ENCODE data around the gene GNG13. TPM values are rescaled to one million over a fixed set of nuclear protein-coding genes. Genes with fewer than 3 reads are reported as not detected.

GNG13 gene
- total RNA-seq, 1 experiment from 2014 or later, result not detected

- peak overlapping the region; percentile 34; the same call in 1 of the 2 replicates for H3K14ac ChIP-seq (ENCODE audit: insufficient read depth, low read length)
- H4K8ac ChIP-seq (replicated peaks; ENCODE audit: insufficient read length, low read depth, low read length), result no peak overlapping the region
- H2BK12ac ChIP-seq (ENCODE audit: insufficient read length, low read depth, low read length), result no peak overlapping the region
- H3K9me3 ChIP-seq (ENCODE audit: control insufficient read depth, low read depth, low read length), result no peaks in the 10 kb centered on the region
- H2AFZ ChIP-seq (ENCODE audit: low read length), result no peak overlapping the region
- no peak overlapping the region for H3K27ac ChIP-seq (ENCODE audit: insufficient read length, low read depth, low read length)
- H3K18ac ChIP-seq (ENCODE audit: insufficient read length, low read depth, low read length), result peak overlapping the region; percentile 46
- no peak overlapping the region for H3K4ac ChIP-seq (ENCODE audit: low read depth, low read length)
- H3K4me3 Mint-ChIP-seq, result no peak overlapping the region
- H3K79me2 ChIP-seq (ENCODE audit: insufficient read depth, low read length), result no peaks in the 10 kb centered on the region
- no peak overlapping the region for H2AK5ac ChIP-seq (ENCODE audit: insufficient read length, low read length)
- no peak overlapping the region for H3K4me2 ChIP-seq (ENCODE audit: insufficient read depth, insufficient read length, low read length)
- no CpG with 5 or more reads among the region's 36 CpGs for WGBS (ENCODE audit: extremely low coverage, insufficient read length, low lambda C conversion rate)
- H3K36me3 Mint-ChIP-seq (ENCODE audit: insufficient read depth in 1 of 3, low read depth in 3 of 3), result no peaks in the 10 kb centered on the region
- no peaks in the 10 kb centered on the region for H3K27me3 ChIP-seq (ENCODE audit: insufficient read depth, low read length)
- TF ChIP-seq CTCF (conservative IDR thresholded peaks at IDR 0.05), result no peak
- no peak overlapping the region for H4K91ac ChIP-seq (ENCODE audit: insufficient read length, low read depth, low read length)
- H3K4me1 Mint-ChIP-seq, result peaks cover 13 to 20% of the 10 kb centered on the region in 2 experiments
- H2BK120ac ChIP-seq (ENCODE audit: low read depth, low read length, poor library complexity, severe bottlenecking), result no peak overlapping the region
- no peak overlapping the region for H2BK20ac ChIP-seq (ENCODE audit: low read depth, low read length, poor library complexity, severe bottlenecking)
- H3K9ac ChIP-seq (ENCODE audit: extremely low read depth, insufficient read length, low read length), result no peak overlapping the region
- H2BK5ac ChIP-seq (ENCODE audit: insufficient read length, low read length), result no peak overlapping the region
- H3T11ph ChIP-seq (ENCODE audit: low read length), result no peak overlapping the region
- H3K23ac ChIP-seq (ENCODE audit: insufficient read length, low read depth, low read length), result no peak overlapping the region
- H3K27ac Mint-ChIP-seq, result peak overlapping the region in 2 of 3 experiments; percentile 76 to 86; a peak in 1 of 7 replicates
- peaks cover 0 to 4% of the 10 kb centered on the region in 2 experiments; a peak in 1 of 5 replicates for H3K9me3 Mint-ChIP-seq
- no peaks in the 10 kb centered on the region for H4K20me1 ChIP-seq (ENCODE audit: control insufficient read depth, insufficient read depth, insufficient read length)
- H3K23me2 ChIP-seq (ENCODE audit: insufficient read length, low read depth, low read length, poor library complexity, severe bottlenecking), result no peaks in the 10 kb centered on the region
- no peaks in the 10 kb centered on the region for H3K79me1 ChIP-seq (ENCODE audit: insufficient read depth, low read depth, low read length, poor library complexity, severe bottlenecking)
- no peak overlapping the region for H3K56ac ChIP-seq (ENCODE audit: insufficient read length, low read depth, low read length)
- H3K27me3 Mint-ChIP-seq (ENCODE audit: low read depth), result peaks cover 14% of the 10 kb centered on the region
- no peak overlapping the region for H2BK15ac ChIP-seq (ENCODE audit: low read depth, low read length)
- no peak for DNase-seq
- H3K4me1 ChIP-seq (ENCODE audit: insufficient read depth, low read length), result no peaks in the 10 kb centered on the region
- H4K5ac ChIP-seq (ENCODE audit: insufficient read length, low read depth, low read length), result no peak overlapping the region
Measured at GRCh38 chr16:825341-826061, 25.0 kb upstream of the GNG13 start.
